ENCODE measurements around the gene STIP1.

STIP1 gene

DNA sequence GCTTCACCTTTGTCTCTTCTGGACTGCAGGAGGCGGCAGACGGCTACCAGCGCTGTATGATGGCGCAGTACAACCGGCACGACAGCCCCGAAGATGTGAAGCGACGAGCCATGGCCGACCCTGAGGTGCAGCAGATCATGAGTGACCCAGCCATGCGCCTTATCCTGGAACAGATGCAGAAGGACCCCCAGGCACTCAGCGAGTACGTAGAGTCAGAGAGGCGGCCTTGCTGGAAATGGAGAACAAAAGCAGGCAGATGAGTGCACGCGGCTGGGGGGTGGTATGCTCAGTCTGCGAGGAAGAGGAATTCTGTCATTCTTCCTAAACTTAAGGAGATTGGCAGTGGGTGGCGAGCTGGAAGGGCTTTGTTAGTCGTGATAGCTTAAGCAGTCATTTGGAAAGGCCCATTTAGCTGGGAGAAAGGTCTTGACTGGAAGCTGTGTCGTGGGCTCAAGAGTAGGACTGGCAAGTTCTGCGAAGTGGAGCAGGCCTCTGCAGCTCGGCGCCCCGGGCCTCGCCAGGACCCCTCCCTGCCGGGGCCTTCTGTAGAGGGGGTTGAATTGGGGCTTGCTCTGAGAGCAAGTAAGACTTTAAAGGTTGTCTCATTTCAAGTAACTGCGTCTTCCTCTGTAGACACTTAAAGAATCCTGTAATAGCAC, 17.6 kb downstream of the STIP1 start:
- DNase-seq: no peak

GRCh38 chr11:64204080-64204440, 18.1 kb downstream of the STIP1 start:
- DNase-seq: no peak

GRCh38 chr11:64204464-64204989, 18.6 kb downstream of the STIP1 start:
- peak; percentile 89 for DNase-seq

DNA sequence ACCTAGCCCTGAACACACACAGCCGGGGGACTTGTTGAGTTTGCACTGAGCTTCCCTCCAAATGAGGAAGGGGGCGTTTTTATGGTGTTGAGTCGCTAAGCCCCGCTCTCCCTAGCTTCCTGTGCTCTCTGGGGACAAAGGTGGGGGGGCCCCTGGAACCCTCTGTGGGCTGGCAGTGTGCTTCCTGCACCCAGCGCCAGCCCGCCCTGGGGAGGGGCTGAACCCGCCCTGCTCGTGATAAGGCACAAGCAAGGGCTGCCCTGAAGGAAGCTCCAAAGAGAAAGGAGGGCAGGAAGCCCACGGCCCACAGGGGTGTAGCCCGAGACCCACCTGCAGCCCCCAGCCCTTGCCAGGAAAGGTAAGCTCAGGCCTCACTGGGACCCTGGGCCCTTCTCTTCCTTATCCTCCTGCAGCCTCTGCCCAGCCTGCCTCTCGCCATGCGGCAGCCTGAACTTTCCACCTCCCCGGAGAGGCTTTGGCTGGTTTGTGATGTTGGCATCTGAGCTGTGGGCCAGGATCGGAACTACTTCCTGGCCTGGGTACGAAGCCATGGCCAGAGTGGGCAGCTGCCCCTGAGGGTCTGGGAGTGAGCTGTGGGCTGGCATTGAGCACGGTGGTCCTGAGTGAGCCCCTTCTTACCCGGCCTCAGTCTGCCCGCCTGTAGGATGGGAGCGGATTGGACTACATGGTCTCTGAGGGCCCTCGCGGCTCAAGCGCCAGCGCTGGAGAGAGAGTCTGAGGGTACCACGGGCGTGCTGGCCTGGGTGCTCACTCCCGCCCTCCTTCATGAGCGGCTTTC, 20.7 kb downstream of the STIP1 start, which contains the start of gene FERMT3:
TSS of gene FERMT3 (plus strand) at position 265 of the 799 bp plus-strand sequence. CDS start 644 bp downstream, outside the sequence.
- peak; percentile 77 for DNase-seq

GRCh38 chr11:64207256-64208085, 21.5 kb downstream of the STIP1 start:
- DNase-seq: peak; percentile 77

- DNase-seq: no peak
Observed at GRCh38 chr11:64208086-64208795, 22.3 kb downstream of the STIP1 start.

- DNase-seq: no peak
Observed at GRCh38 chr11:64208796-64209562, 23.0 kb downstream of the STIP1 start.

DNA sequence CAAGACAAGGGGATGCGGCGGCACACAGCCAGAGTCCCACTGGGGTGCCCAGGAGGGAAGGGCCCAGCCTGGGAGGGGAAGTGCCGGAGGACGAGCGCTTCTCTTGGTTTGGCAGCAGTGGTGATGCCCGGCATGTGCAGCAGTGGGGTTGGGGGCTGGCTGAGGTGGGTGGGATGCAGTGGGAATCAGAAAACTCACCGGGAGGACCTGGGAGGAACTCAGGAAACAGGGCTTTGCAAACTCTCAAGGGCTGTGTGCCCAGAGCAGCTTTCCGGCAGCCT, 23.5 kb downstream of the STIP1 start:
- no peak for DNase-seq

GRCh38 chr11:64210301-64211020, 24.5 kb downstream of the STIP1 start:
- no peak for DNase-seq

DNA sequence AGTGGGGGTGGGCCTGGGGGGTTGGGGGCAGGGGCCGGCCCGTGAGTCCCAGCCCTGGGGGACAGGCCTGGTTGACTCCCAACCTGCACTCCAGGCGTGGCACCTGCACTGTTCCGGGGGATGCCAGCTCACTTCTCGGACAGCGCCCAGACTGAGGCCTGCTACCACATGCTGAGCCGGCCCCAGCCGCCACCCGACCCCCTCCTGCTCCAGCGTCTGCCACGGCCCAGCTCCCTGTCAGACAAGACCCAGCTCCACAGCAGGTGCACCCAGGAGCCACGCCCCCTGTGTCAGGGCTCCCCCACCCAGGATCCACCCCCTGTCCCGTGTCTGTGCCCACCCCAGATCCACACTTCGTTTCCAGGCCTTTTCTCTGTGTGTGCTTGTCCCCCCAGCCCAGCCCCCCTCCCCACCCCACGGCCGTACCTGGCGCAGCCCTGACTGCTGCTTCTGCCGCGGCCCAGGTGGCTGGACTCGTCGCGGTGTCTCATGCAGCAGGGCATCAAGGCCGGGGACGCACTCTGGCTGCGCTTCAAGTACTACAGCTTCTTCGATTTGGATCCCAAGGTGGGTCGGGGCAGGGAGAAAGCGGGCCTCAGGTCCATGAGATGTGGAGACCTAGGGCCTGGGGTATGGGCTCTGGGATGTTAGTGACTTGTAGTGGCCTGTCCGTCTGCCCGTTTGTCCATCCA, 25.4 kb downstream of the STIP1 start:
- DNase-seq: no peak

DNA sequence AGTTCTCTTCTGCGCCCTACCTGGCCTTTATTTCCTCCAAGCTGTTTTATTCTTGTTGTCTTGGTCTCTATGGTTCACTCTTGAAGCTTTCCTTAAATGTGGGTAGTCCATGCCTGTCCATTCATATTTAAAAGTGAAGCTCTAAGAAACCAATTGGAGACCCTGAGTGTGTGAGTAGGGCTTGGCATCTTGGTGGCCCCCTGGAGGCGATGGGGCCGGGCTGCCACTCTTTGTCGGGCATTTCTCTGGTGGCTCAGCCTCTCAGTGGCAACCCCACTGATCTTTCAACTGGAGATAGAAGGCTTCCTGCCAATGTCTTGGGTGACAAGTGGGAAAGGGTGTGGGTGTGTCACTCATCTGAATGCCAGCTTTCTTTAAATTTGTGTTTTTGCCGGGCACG, 30.9 kb downstream of the STIP1 start:
- DNase-seq: no peak

DNA sequence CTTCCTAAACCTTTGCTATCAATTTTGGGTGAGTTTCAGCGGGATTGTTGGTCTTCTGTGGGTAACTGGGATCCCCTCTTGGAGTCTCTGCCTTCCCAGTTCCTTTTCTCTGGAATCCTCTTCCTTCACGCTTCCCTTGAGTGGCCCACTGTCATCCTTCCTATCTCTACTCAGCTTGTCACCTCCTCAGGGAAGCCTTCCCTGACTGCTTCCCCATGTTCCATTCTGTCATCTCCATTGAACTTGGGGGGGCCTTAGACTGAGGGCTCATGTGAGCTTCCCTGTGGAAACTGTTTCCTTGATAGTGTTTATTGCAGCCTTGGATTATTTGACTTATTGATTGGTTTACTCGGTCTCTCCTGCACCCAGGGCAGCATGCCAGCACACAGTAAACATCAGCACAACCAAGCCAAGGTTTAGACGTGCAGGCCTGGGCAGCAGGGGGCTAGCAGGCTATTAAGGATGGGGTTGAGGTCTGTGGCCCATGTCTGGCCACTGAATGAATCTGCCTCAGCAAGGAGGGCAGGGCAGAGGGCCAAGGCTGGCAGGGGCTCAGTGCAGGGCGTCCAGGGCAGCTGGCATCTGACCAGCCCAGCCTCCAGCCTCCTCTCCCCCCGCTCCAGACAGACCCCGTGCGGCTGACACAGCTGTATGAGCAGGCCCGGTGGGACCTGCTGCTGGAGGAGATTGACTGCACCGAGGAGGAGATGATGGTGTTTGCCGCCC, 32.8 kb downstream of the STIP1 start:
- no peak for DNase-seq

DNA sequence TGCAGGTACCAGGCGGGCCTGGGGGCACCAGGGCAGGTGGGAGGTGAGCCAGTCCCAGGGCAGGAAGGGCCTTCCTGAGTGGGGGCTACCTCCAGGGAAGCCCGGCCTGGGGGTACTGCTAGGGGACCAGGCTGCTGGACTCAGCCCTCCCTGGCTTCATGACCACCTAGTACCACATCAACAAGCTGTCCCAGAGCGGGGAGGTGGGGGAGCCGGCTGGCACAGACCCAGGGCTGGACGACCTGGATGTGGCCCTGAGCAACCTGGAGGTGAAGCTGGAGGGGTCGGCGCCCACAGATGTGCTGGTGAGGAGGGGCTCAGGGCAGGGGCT, 33.3 kb downstream of the STIP1 start:
- no peak for DNase-seq

DNA sequence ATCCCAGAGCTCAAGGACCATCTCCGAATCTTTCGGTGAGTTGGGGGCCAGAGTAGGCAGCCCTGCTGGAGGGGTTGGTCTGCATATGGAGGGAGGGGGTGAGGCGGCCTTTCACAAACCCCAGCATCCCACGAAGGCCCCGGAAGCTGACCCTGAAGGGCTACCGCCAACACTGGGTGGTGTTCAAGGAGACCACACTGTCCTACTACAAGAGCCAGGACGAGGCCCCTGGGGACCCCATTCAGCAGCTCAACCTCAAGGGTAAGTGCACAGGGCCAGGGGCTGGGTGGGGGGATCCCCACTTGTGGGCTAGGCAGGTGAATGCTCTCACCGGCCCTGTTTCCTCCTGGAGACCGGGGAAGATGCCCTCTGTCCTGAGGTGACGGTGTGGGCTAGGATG, 33.8 kb downstream of the STIP1 start:
- no peak for DNase-seq

DNA sequence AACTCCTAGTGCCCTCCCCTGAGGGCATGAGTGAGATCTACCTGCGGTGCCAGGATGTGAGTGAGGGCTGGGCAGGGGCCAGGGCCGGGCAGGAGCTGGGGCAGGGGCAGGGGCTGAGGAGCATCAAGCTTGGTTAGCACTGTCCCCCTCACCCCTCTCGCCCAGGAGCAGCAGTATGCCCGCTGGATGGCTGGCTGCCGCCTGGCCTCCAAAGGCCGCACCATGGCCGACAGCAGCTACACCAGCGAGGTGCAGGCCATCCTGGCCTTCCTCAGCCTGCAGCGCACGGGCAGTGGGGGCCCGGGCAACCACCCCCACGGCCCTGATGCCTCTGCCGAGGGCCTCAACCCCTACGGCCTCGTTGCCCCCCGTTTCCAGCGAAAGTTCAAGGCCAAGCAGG, 34.3 kb downstream of the STIP1 start:
- DNase-seq: no peak

DNA sequence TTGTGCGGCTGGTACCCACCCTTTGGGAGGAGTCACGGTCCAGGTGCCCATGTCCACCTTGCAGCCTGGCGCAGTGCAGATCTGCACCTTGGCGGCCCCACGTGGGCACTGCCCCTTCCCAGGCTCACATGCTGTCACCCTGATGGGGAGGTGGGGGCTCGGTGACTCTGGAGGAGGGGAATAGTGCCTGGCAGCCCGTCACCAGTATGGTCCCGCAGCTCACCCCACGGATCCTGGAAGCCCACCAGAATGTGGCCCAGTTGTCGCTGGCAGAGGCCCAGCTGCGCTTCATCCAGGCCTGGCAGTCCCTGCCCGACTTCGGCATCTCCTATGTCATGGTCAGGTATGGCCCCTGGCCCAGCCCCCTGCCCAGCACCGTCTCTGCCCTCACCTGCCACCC, 34.8 kb downstream of the STIP1 start:
- DNase-seq: no peak

GRCh38 chr11:64222651-64223000, 36.7 kb downstream of the STIP1 start:
- DNase-seq: no peak

DNA sequence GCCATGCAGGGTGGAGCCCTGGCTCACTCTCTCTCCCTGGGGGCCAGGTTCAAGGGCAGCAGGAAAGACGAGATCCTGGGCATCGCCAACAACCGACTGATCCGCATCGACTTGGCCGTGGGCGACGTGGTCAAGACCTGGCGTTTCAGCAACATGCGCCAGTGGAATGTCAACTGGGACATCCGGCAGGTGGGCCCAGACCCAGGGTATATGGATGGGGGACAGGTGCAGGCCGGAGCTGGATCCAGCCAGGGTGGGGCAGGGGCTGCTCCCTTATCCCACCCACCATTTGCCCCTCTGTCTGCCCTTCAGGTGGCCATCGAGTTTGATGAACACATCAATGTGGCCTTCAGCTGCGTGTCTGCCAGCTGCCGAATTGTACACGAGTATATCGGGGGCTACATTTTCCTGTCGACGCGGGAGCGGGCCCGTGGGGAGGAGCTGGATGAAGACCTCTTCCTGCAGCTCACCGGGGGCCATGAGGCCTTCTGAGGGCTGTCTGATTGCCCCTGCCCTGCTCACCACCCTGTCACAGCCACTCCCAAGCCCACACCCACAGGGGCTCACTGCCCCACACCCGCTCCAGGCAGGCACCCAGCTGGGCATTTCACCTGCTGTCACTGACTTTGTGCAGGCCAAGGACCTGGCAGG, 37.2 kb downstream of the STIP1 start:
- no peak for DNase-seq

GRCh38 chr11:64224151-64224890, 38.4 kb downstream of the STIP1 start:
- no peak for DNase-seq

Measured in CD4-positive, alpha-beta T cell treated with Interleukin-12 subunit alpha and Interleukin-12 subunit beta, for 1 hour (primary cell).